GM20000 (cell line): ENCODE data around the gene TMEFF2.

Source experiments
- DNase-seq: peaks from one replicate; pipeline ENCODE4 v3.0.0; 2012; ENCODE audit warnings: low spot score
- CTCF ChIP-seq: IDR thresholded peaks from 2 replicates; pipeline ENCODE4 v1.5.1; 2012; ENCODE audit warnings: mild to moderate bottlenecking, control low read depth; ENCODE audit errors: extremely low read depth, missing control alignments

Gene TMEFF2

GRCh38 chr2:192067631-192068030 is 127.1 kb downstream of the TMEFF2 start:
- DNase-seq, result no peak
- no peak for TF ChIP-seq CTCF

GRCh38 chr2:192064459-192064858 is 130.3 kb downstream of the TMEFF2 start:
- TF ChIP-seq CTCF, result no peak
- no peak for DNase-seq

- no peak for TF ChIP-seq CTCF
- DNase-seq, result no peak
These were observed 134.6 kb downstream of the TMEFF2 start for GRCh38 chr2:192060161-192060560.

GRCh38 chr2:192059266-192059665 is 135.5 kb downstream of the TMEFF2 start:
- no peak for TF ChIP-seq CTCF
- DNase-seq, result no peak

GRCh38 chr2:192053921-192054320 is 140.8 kb downstream of the TMEFF2 start:
- TF ChIP-seq CTCF, result no peak

GRCh38 chr2:192051533-192051932 is 143.2 kb downstream of the TMEFF2 start:
- no peak for TF ChIP-seq CTCF
- DNase-seq, result no peak

More at GRCh38 chr2:192053921-192054320, 140.8 kb downstream of the TMEFF2 start:
- no peak for DNase-seq

- TF ChIP-seq CTCF, result no peak
- DNase-seq, result no peak
These were observed 145.4 kb downstream of the TMEFF2 start for GRCh38 chr2:192049362-192049761.
